ENCODE measurements around the gene UBE4A.

GRCh38 chr11:118313242-118313641 lies 46.2 kb upstream of the UBE4A start:
- TF ChIP-seq CTCF (IDR thresholded peaks at IDR 0.05; ENCODE audit: low read depth, low read length) (no peak), POLR2A (IDR thresholded peaks at IDR 0.05; ENCODE audit: extremely low read depth, insufficient read length) (no peak), MAX (IDR thresholded peaks at IDR 0.05; ENCODE audit: low read depth, low read length) (no peak)

Measured in NB4 (cell line).